SKM-1 (cell line): ENCODE results near the gene SUCO.
A peak's percentile ranks its signal among the peaks of the same experiment; 100 is the strongest.
"Not testable (repeated sequence)": the region's sequence is repeated elsewhere in the genome, so short reads cannot be mapped to it uniquely, and the experiment has no call there.

ENCODE experiments used
- DNase-seq: peaks from one replicate; lab custom pipeline; 2025; ENCODE audit not compliant: unreplicated experiment; lab: John Stamatoyannopoulos, UW

SUCO gene

GRCh38 chr1:172532700-172533512 lies at the start of gene SUCO:
TSS of gene SUCO (plus strand) at chr1:172533150. CDS start at chr1:172533436, 286 bp downstream.
- DNase-seq: peak; percentile 100

- no peak for DNase-seq
Measured at GRCh38 chr1:172483448-172483847, 49.5 kb upstream of the SUCO start.

GRCh38 chr1:172484252-172484651 lies 48.7 kb upstream of the SUCO start:
- no peak for DNase-seq

- DNase-seq: no peak
Measured at GRCh38 chr1:172485626-172486025, 47.3 kb upstream of the SUCO start.

- DNase-seq: no peak
Measured at GRCh38 chr1:172486805-172487454, 46.0 kb upstream of the SUCO start.

GRCh38 chr1:172487550-172487949 lies 45.4 kb upstream of the SUCO start:
- DNase-seq: no peak

- DNase-seq: no peak
Measured at GRCh38 chr1:172488393-172488792, 44.6 kb upstream of the SUCO start.

GRCh38 chr1:172489847-172490246 lies 43.1 kb upstream of the SUCO start:
- DNase-seq: no peak

- no peak for DNase-seq
Measured at GRCh38 chr1:172492421-172492820, 40.5 kb upstream of the SUCO start.

GRCh38 chr1:172494166-172494565 lies 38.8 kb upstream of the SUCO start:
- DNase-seq: no peak

- not testable (repeated sequence) for DNase-seq
Measured at GRCh38 chr1:172496127-172496526, 36.8 kb upstream of the SUCO start.

- DNase-seq: no peak
Measured at GRCh38 chr1:172496678-172497077, 36.3 kb upstream of the SUCO start.

GRCh38 chr1:172497230-172497629 lies 35.7 kb upstream of the SUCO start:
- DNase-seq: no peak

- peak; percentile 56 for DNase-seq
Measured at GRCh38 chr1:172498857-172499256, 34.1 kb upstream of the SUCO start.

- no peak for DNase-seq
Measured at GRCh38 chr1:172499636-172500141, 33.3 kb upstream of the SUCO start.

GRCh38 chr1:172500207-172500606 lies 32.7 kb upstream of the SUCO start:
- DNase-seq: no peak

GRCh38 chr1:172507741-172508140 lies 25.2 kb upstream of the SUCO start:
- DNase-seq: no peak

GRCh38 chr1:172510479-172510878 lies 22.5 kb upstream of the SUCO start:
- no peak for DNase-seq

- DNase-seq: no peak
Measured at GRCh38 chr1:172512591-172512990, 20.4 kb upstream of the SUCO start.

GRCh38 chr1:172513479-172513878 lies 19.5 kb upstream of the SUCO start:
- DNase-seq: no peak

- DNase-seq: no peak
Measured at GRCh38 chr1:172514108-172514507, 18.8 kb upstream of the SUCO start.

GRCh38 chr1:172515436-172515835 lies 17.5 kb upstream of the SUCO start:
- DNase-seq: no peak
